SJCRH30 (cell line): ENCODE measurements around the gene MYRF. TPM values are rescaled to one million over a fixed set of nuclear protein-coding genes. Genes with fewer than 3 reads are reported as not detected.

ENCODE experiments used
- DNase-seq, 2 experiments: peaks; one replicate each; pipeline ENCODE4 v3.0.0-alpha.2; 2015 to 2020
- H3K27ac ChIP-seq: fragments of 250-450 bp; sonication (Bioruptor Pico); 2 replicates; pipeline ENCODE4 v1.5.1; 2020; ENCODE audit warnings: mild to moderate bottlenecking, moderate library complexity
- H3K27me3 ChIP-seq: fragments of 250-450 bp; sonication (Bioruptor Pico); 2 replicates; pipeline ENCODE4 v1.5.1; 2020; ENCODE audit warnings: mild to moderate bottlenecking, moderate library complexity
- H3K36me3 ChIP-seq: fragments of 250-450 bp; sonication (Bioruptor Pico); 2 replicates; pipeline ENCODE4 v1.5.1; 2020; ENCODE audit warnings: mild to moderate bottlenecking, moderate library complexity
- H3K4me1 ChIP-seq: fragments of 250-450 bp; sonication (Bioruptor Pico); 2 replicates; pipeline ENCODE4 v1.5.1; 2020; ENCODE audit warnings: mild to moderate bottlenecking, moderate library complexity
- H3K4me3 ChIP-seq: fragments of 250-450 bp; sonication (Bioruptor Pico); 2 replicates; pipeline ENCODE4 v1.5.1; 2020; ENCODE audit warnings: mild to moderate bottlenecking, moderate library complexity
- H3K9me3 ChIP-seq: fragments of 250-450 bp; sonication (Bioruptor Pico); replicated peaks from 2 replicates; pipeline ENCODE4 v1.5.1; 2020; ENCODE audit warnings: mild to moderate bottlenecking, moderate library complexity
- total RNA-seq: library from RNA; depleted of rRNA; stranded (reverse); fragments of >200 nt; shearing (Covaris generic); gene quantifications from 2 replicates; pipeline ENCODE4 v1.2.3, GENCODE V29; 2014

Gene MYRF
- total RNA-seq, 1 experiment from 2014 or later, result 0.02 TPM

DNA sequence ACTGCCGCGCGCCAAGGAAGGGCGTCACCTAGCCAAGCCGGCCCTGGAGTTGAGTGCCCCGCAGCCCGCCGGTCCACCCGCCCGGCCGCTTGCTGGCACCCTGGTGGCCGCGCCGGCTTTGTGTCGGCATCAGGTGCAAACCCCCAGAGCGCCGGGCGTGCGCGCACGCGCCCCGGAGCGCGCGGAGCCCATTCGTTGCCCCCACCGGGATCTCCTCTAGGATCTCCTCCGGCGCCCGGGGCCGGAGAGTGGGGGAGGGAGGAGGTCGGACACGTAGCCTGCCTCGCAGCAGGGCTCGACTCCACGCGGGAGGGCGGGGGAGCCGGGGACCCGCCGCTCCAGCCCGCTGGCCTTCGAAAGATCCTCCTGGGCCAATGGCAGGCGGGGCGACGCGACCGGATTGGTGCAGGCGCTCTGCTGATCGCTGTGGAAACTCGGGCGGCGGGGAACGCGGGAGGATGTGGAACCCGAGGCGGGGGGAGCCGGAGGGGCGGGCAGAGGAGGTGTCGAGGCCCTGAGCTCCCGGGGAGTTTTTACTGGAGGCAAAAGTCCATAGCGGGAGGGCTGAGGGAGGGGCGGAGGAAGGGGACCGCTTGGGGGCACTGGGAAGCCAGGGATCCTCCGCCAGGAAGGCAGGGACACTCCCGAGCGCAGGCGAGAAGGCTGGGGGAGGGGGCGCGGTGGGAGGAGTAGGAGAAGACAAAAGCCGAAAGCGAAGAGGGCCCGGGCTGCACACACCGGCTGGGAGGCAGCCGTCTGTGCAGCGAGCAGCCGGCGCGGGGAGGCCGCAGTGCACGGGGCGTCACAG is 75.3 kb downstream of the MYRF start, which contains the start of gene FADS2:
TSS of gene FADS2 (plus strand) at position 730 of the 808 bp plus-strand sequence. CDS start 91 bp downstream, outside the sequence.
- Histone ChIP-seq H3K4me3 (peak within 1 kb of the TSS; percentile 50), H3K36me3 (no peaks in the 10 kb centered on the region), H3K27me3 (no peaks in the 10 kb centered on the region), H3K27ac (no peak within 1 kb of the TSS), H3K4me1 (no peaks in the 10 kb centered on the region), H3K9me3 (no peaks in the 10 kb centered on the region)
- DNase-seq, result peak; percentile 56 to 59

DNA sequence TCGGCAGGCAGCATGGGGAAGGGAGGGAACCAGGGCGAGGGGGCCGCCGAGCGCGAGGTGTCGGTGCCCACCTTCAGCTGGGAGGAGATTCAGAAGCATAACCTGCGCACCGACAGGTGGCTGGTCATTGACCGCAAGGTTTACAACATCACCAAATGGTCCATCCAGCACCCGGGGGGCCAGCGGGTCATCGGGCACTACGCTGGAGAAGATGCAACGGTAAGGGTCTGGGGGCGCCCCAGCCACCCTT is 75.9 kb downstream of the MYRF start:
- DNase-seq, result no peak

DNA sequence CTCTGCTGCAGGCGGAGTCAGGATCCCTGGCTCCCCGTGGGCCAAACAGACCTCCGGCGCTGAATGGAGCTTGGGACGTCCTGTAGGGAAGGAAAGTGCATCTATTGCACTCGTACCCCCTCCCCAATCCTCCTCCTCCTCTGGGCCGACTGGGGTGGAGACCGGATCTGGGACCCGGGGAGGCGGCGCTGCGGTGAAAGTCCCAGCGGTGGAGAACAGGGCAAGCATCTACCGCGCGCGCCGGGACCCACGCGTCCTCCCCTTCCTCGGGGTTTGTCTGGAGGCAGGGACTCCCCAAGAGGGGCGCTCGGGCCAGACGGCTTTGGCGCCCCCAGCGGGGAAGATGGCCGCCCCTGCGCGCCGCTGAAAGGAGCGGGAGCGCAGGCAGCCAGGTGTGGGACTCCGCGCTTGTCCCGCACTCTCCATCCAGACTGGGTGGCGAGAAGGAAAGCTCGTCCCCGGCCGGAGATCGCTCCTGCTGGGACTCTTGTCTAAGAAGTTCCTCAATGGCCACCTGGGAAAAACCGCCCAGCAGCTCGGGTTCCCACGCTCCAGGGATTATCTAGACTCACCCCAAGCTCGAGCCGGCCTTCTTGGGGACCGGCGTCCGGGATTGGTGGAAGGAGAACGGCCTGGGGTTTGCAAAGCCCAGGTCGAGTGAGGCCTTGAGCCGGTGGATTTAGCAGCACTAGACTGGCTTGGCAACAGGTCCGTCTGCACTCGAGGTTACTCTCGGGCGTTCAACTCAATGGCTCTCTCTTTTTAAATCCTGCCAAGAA is 76.4 kb downstream of the MYRF start:
- H3K4me3 ChIP-seq, result peak overlapping the region; percentile 50
- no peaks in the 10 kb centered on the region for H3K36me3 ChIP-seq
- no peaks in the 10 kb centered on the region for H3K9me3 ChIP-seq
- no peaks in the 10 kb centered on the region for H3K27me3 ChIP-seq
- no peak overlapping the region for H3K27ac ChIP-seq
- peak in 1 of 2 experiments; percentile 13 for DNase-seq
- H3K4me1 ChIP-seq, result peaks cover 1% of the 10 kb centered on the region; the same call in 1 of the 2 replicates

More for the DNA sequence above, 75.9 kb downstream of the MYRF start:
- Histone ChIP-seq H3K4me3 (peak overlapping the region; percentile 50), H3K27me3 (no peaks in the 10 kb centered on the region), H3K36me3 (no peaks in the 10 kb centered on the region), H3K4me1 (no peaks in the 10 kb centered on the region), H3K27ac (no peak overlapping the region), H3K9me3 (no peaks in the 10 kb centered on the region)

DNA sequence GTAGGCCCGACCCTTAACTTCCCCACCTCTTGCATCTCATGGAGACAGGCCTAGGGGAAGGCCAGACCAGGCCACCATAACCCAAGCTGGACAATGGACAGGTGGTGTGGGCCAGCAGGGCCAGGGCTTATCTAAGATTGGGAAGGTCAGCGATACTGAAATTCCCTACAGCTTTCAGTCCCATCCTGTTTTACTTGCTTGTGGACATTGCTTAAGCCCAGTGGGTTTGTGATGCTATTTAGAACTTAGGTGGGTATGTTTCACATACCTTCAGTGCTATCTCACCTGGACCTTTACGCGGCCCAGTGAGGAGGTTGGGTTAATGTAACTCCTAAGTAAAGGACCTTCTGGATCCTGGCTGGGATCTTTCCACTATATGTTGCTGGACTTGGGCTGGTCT is 77.4 kb downstream of the MYRF start:
- no peaks in the 10 kb centered on the region for H3K27me3 ChIP-seq
- H3K4me1 ChIP-seq, result peaks cover 10% of the 10 kb centered on the region
- DNase-seq, result no peak
- no peak overlapping the region for H3K4me3 ChIP-seq
- no peaks in the 10 kb centered on the region for H3K36me3 ChIP-seq
- H3K9me3 ChIP-seq, result no peaks in the 10 kb centered on the region
- H3K27ac ChIP-seq, result no peak overlapping the region

DNA sequence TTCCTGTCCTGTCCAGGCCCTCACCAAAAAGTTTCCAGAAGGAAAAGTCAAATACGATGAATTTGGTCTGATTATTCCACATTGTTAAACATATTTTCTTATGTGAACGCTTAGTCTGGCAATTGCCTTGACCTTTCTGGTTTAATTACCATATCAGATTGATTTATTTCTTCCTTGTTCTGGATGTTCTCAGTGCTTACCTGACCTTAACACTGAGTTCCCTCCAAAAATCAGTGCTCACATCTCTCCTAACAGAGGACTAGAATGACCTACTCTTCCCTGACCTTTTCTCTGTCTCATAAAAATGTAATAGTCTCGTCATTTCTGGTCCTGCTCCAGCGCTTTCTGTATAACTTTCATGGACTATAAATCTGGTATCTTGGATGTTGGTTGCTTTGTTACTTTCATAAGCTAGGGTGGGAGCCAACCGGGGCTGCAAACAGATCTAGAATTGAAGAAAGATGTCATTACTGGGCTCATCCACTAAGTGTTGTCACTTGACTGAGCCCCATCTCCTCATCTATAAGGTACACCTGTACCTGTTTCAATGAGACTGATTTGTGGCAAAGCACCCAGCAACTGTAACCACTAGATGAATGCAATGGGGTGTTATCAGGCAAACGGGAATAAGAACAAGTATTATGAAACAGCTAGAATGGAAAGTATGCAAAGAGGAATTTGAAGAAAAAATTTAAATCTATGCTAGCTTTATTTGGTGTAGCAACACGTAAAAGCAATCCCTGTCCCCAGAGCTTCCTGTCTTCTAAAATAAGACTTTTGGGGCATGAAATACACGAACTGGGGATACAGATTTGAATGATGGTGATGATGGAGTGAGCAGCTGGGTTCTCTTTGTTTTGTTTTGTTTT is 78.0 kb downstream of the MYRF start:
- Histone ChIP-seq H3K9me3 (no peaks in the 10 kb centered on the region), H3K4me1 (peaks cover 10% of the 10 kb centered on the region), H3K27ac (no peak overlapping the region), H3K36me3 (no peaks in the 10 kb centered on the region), H3K4me3 (no peak overlapping the region), H3K27me3 (no peaks in the 10 kb centered on the region)
- no peak for DNase-seq

DNA sequence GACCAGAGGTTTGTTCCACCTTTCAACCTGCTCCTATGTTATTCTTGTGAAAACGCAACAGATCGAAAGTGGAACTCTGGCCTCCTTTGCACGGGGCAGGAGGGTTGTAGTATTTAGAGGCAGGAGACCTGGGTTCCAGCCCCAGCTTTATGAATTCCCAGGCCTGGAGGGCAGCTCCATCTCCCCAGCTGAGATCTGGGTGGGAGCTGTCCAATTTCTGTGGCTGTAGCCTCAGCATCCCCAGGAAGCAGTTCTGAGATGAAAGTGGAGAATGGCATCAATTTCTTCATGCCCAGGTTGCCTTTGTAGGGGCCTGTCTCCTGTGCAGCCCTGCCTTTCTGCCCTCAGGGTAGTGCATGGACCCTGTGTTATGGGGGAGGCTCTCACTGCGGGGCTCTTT is 79.8 kb downstream of the MYRF start:
- DNase-seq, result no peak
- Histone ChIP-seq H3K4me3 (no peak overlapping the region), H3K9me3 (no peaks in the 10 kb centered on the region), H3K4me1 (peaks cover 10% of the 10 kb centered on the region), H3K27me3 (no peaks in the 10 kb centered on the region), H3K36me3 (no peaks in the 10 kb centered on the region), H3K27ac (no peak overlapping the region)

DNA sequence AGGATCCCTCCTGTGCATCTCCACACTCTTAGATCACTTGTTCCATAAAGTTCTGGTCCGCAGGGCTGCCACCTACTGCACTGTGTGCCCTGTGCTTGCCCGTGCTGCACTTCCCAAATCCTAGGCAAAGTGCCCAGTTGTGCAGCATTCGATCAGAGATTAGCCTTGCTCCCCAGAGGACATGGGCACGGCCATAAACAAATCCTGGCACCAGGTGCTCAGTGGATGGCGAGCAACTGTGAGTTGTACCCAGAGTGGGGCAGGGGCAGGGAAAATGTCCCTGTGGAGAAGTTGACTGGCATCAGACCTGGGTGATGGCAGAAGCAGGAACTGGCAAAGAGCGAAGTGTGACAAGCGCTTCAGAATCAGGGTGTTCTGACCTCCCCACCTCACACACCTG is 80.3 kb downstream of the MYRF start:
- H3K27ac ChIP-seq, result no peak overlapping the region
- no peak overlapping the region for H3K4me3 ChIP-seq
- H3K9me3 ChIP-seq, result no peaks in the 10 kb centered on the region
- peaks cover 10% of the 10 kb centered on the region for H3K4me1 ChIP-seq
- no peaks in the 10 kb centered on the region for H3K36me3 ChIP-seq
- no peak for DNase-seq
- H3K27me3 ChIP-seq, result no peaks in the 10 kb centered on the region

DNA sequence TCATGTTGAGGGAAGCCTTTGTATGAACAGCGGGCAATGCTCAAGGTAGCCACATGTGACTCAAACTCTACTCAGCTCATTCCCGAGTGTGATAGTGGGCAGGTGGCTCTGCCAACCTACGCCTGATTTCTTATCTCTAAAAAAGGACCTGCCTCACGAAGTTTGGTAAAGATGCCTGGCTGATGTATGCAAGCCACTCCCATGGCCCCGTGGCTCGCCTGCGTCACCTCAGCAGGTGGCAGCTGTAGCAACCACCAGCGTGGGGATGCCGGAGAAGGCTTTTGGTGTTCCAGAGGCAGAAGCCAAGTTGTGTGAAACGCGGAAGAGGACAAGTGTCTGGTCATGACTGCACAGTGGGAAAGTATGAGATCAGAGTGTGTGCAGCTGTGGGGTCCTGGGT is 81.0 kb downstream of the MYRF start:
- no peak overlapping the region for H3K27ac ChIP-seq
- H3K4me3 ChIP-seq, result no peak overlapping the region
- H3K36me3 ChIP-seq, result no peaks in the 10 kb centered on the region
- H3K9me3 ChIP-seq, result no peaks in the 10 kb centered on the region
- H3K27me3 ChIP-seq, result no peaks in the 10 kb centered on the region
- no peak for DNase-seq
- peaks cover 10% of the 10 kb centered on the region for H3K4me1 ChIP-seq

DNA sequence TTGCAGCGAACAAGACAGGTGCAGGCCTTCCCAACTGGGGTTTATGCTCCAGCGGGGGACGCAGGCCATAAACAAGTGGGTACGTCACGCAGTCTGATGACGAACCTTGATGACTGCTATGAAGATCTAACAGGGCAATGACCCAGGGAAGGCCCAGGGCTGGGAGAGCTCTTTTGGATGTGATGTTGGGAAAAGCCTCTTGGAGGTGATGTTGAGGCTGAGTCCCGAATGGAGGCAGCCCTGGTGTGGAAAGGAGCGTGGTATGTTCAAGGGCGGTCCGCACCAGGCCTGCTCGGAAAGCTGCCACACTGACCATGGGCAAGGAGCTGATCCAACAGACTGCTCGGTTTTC is 81.5 kb downstream of the MYRF start:
- Histone ChIP-seq H3K27ac (peak overlapping the region; percentile 48), H3K9me3 (no peaks in the 10 kb centered on the region), H3K4me3 (no peak overlapping the region), H3K27me3 (no peaks in the 10 kb centered on the region), H3K36me3 (no peaks in the 10 kb centered on the region), H3K4me1 (peaks cover 10% of the 10 kb centered on the region)
- no peak for DNase-seq

DNA sequence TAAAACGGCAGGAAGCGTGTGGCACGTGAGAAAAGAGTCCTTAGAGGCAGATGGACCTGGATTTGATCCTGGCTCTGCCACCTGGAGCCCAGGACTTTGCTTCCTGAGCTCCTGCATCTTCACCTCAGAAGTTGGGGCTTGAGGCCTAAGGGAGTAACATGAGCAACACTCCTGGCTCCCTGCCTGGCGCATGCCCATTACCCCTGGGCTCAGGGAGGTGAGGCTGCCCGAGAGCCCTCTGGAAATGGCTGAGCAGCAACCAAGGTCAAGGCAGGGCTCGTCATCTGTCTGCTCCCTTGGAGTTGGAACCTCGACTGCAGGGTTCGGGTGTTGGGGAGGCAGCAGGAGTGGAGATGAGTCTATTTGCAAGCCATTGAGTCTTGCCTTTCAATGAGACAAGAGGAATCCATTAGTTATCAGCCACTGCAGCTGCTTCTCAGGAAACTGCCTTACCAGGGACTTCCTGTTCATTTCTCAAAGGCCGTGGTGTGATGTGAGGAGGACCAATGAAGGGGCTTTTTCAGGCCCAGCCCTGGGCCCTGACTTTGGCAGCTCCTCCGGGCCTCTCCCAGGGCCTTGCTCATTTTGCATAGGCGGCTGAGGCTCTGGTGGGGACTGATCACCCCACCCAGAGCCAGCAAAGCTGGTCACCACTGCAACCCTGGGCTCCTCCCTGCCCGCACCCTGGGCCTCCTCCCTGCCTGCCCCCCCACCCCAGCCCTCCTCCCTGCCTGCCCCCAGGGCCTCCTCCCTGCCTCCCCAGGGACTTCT is 82.0 kb downstream of the MYRF start:
- Histone ChIP-seq H3K4me3 (no peak overlapping the region), H3K36me3 (no peaks in the 10 kb centered on the region), H3K27me3 (no peaks in the 10 kb centered on the region), H3K9me3 (no peaks in the 10 kb centered on the region), H3K27ac (peak overlapping the region; percentile 48), H3K4me1 (peaks cover 10% of the 10 kb centered on the region)
- peak; percentile 78 to 87 for DNase-seq

DNA sequence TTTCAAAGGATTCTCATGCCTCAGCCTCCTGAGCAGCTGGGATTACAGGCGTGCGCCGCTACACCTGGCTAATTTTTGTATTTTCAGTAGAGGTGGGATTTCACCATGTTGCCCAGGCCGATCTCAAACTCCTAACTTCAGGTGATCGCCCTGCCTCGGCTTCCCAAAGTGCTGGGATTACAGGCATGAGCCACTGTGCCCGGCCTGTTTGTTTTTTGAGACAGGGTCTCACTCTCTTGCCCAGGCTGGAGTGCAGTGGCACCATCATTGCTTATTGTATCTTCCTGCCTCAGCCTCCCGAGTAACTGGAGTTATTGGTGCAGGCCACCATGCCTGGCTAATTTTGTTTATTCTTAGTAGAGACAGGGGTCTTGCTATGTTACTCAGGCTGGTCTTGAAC is 83.8 kb downstream of the MYRF start:
- no peak for DNase-seq
- H3K27ac ChIP-seq, result no peak overlapping the region
- no peaks in the 10 kb centered on the region for H3K27me3 ChIP-seq
- no peaks in the 10 kb centered on the region for H3K36me3 ChIP-seq
- H3K4me1 ChIP-seq, result peaks cover 10% of the 10 kb centered on the region
- no peak overlapping the region for H3K4me3 ChIP-seq
- H3K9me3 ChIP-seq, result no peaks in the 10 kb centered on the region

DNA sequence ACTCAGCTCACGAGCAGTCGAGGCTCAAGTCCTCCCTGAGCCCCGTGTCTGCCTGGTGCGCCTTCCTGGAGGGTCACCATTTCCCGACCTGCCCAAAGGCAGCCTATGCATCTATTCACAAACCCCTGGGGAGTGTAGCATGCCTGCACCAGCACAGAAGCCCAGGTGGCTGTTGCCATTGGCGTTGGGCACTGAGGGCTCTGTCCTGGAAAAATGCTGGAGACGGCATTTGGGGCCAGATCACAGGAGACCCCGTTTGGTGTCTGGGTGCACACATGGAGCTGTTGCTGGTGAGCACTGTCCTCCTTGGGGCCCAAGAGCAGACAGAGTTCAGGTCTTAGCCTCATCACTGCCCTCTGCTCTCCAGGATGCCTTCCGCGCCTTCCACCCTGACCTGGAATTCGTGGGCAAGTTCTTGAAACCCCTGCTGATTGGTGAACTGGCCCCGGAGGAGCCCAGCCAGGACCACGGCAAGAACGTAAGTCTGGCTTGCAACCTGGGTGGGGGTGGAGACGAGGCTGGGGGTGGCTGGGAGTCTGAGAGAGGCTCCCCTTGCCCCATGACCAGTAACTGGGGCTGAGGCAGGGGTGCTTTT is 85.1 kb downstream of the MYRF start:
- no peak for DNase-seq
- Histone ChIP-seq H3K4me1 (peaks cover 10% of the 10 kb centered on the region), H3K27ac (no peak overlapping the region), H3K27me3 (no peaks in the 10 kb centered on the region), H3K36me3 (no peaks in the 10 kb centered on the region), H3K4me3 (no peak overlapping the region), H3K9me3 (no peaks in the 10 kb centered on the region)
